Stimulated activated CD4-positive, alpha-beta T cell treated with anti-CD3 and anti-CD28 coated beads, Interleukin-1b, Interleukin-23, amount 100 ng/mL, for 48 hours (primary cell): ENCODE measurements around the gene CHCHD10.

Experiments used
- DNase-seq: peaks from one replicate; pipeline ENCODE4 v3.0.0-alpha.2; 2020

CHCHD10 gene

DNA sequence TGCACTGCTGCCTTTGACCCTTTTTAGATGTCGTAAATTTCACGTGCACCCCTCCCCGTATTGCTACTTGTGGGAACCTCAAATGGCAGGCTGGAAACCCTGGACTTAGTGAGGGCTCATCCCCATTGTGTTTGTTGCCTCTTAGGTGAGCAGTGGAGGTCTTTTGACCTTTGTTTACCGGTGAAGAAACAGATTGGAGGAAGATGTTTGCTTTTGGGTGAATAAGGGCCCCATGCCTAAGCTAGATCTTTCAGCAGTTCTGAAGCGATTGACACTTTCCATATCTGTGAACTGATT, 19.8 kb upstream of the CHCHD10 start:
- no peak for DNase-seq

DNA sequence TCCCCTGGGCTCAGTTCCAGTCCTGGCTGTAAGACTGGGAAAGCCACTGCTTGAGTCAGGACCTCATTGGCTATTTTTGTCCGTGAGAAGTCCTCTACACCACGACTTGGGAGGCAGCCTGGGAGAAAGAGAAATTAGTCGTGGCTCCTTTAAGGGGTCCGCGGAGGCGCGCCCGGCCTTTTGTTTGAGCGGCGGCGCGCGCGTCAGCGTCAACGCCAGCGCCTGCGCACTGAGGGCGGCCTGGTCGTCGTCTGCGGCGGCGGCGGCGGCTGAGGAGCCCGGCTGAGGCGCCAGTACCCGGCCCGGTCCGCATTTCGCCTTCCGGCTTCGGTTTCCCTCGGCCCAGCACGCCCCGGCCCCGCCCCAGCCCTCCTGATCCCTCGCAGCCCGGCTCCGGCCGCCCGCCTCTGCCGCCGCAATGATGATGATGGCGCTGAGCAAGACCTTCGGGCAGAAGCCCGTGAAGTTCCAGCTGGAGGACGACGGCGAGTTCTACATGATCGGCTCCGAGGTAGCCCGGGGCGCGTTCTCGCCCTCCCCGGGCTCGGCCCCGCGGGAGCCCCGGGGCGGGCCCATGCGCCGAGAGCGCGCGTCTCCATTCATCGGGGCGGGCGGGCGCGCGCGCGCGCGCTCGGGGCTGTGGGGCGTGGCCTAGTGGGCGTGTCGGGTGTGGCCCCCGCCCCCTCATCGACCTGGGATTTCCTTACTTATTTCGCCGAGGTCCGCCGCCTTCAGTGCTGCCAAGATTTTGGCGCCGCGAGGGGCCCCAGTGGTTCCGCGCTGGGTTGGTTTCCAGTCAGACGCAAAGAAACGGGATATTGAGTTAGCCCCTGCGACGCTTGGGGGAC, 19.2 kb upstream of the CHCHD10 start, which contains the start of gene SMARCB1:
TSS of gene SMARCB1 (plus strand) at position 215 of the 848 bp plus-strand sequence. CDS start at position 419, 204 bp downstream.
- DNase-seq: peak; percentile 88

DNA sequence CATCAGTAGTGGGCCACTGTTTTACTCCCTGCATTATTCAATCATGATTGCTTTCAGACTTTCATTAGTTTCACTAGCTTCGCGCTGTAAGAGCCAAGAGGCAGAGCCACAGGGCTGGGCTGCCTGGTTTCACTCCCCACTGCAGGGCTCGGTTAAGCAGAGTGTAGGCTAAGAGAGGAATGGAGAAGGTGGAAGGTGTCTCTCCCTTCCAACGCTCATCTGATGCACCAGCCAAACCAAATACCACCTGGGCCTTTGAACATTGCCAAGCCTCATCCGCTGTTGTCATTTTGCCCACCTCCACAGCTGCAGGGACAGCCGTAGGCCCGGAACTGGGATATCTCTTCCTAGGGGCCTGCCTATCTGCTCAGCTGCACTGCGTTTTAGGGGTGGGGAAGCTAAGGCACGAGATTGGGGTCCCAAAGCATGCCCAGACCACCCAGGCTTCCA, 18.5 kb upstream of the CHCHD10 start:
- no peak for DNase-seq

DNA sequence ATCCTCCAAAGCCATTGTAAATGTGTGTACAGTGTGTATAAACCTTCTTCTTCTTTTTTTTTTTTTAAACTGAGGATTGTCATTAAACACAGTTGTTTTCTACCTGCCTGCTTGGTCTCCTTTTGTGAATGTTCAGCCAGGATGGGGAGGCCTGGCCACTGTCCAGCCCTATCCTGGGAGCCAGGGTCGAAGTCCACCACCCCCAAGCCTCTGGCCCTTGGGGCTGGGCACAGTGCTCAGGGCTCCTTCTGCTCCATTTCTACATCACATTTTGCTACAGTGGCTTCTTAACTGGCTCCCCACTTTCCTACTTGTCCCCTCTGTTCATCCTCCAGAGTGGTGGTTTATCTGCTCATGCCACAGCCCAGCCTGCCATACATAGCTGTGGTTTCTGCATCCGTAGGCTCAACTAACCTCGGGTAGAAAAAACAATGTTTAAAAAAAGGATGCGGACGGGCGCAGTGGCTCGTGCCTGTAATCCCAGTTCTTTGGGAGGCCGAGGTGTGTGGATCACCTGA, 16.5 kb upstream of the CHCHD10 start:
- DNase-seq: no peak

DNA sequence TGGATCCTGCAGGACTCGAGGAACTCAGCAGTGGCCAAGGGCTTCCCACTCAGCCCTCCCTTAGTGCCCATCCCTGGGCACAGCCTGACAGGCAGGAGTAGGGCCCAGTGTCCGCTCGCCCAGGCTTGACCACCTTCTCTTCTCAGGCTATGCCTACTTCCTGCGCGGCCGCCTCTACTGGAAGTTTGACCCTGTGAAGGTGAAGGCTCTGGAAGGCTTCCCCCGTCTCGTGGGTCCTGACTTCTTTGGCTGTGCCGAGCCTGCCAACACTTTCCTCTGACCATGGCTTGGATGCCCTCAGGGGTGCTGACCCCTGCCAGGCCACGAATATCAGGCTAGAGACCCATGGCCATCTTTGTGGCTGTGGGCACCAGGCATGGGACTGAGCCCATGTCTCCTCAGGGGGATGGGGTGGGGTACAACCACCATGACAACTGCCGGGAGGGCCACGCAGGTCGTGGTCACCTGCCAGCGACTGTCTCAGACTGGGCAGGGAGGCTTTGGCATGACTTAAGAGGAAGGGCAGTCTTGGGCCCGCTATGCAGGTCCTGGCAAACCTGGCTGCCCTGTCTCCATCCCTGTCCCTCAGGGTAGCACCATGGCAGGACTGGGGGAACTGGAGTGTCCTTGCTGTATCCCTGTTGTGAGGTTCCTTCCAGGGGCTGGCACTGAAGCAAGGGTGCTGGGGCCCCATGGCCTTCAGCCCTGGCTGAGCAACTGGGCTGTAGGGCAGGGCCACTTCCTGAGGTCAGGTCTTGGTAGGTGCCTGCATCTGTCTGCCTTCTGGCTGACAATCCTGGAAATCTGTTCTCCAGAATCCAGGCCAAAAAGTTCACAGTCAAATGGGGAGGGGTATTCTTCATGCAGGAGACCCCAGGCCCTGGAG, 15.7 kb upstream of the CHCHD10 start:
- no peak for DNase-seq

DNA sequence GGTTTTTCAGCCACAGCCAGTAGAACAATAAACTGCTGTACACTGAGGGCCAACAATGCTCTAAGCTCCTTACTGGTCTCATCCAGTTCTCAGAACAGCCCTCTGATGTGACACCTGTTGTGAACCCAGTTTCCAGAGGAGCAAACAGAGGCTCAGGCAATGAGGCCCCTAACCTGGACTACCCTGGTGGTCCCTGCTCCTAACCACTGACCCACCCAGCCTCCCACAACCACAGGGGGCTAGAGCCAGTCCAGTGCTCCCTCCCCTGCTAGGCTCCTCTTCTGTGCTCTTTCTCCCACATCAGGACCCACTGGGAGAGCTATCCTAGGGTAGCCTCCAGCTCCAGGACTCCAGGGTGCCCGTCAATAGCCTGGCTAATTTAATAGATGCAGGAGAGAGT, 14.9 kb upstream of the CHCHD10 start:
- no peak for DNase-seq

DNA sequence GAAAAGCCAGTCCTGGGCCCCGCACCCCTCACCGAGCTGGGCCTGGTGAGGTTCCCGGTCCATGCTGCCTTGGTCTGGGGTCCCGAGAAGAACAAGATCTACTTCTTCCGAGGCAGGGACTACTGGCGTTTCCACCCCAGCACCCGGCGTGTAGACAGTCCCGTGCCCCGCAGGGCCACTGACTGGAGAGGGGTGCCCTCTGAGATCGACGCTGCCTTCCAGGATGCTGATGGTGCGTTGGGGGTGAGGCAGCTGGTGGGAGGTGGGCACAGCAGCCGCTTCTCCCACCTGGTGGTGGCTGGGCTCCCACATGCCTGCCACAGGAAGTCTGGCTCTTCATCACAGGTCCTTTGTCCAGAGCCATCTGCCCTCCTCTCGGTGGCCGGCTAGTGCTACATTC, 14.5 kb upstream of the CHCHD10 start:
- no peak for DNase-seq

DNA sequence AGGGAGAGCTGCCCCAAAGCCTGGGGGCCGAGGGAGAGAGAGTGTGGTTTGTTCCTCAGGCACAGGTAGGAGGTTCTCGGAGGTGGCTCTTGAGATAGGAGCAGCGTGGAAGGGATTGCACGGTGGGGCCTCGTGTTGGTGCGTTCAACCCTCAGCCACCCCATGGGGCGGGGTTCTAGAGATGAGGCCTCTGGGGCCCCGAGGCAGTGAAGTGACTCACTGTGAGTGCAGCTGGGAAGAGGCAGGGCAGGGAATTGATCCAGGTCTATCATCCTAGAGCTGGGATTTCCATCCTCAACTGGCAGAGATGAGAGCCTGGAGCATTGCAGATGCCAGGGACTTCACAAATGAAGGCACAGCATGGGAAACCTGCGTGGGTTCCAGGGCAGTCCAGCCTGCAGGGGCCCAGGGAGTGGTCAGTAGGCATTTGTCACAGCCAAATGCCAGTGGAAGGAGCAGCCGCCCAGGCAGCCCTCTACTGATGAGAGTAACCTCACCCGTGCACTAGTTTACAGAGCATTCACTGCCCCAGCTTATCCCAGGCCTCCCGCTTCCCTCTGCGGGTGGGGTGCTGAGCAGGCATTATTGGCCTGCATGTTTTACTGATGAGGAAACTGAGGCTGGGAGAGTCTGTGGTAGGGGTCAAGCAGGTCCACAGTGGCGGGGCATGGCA, 13.9 kb upstream of the CHCHD10 start:
- DNase-seq: no peak

DNA sequence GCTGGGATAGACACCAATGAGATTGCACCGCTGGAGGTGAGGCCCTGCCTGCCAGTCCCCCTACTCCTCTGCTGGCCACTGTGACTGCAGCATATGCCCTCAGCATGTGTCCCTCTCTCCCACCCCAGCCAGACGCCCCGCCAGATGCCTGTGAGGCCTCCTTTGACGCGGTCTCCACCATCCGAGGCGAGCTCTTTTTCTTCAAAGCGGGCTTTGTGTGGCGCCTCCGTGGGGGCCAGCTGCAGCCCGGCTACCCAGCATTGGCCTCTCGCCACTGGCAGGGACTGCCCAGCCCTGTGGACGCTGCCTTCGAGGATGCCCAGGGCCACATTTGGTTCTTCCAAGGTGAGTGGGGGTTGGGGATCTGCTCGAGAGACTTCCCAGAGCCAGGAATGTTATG, 13.3 kb upstream of the CHCHD10 start:
- no peak for DNase-seq

DNA sequence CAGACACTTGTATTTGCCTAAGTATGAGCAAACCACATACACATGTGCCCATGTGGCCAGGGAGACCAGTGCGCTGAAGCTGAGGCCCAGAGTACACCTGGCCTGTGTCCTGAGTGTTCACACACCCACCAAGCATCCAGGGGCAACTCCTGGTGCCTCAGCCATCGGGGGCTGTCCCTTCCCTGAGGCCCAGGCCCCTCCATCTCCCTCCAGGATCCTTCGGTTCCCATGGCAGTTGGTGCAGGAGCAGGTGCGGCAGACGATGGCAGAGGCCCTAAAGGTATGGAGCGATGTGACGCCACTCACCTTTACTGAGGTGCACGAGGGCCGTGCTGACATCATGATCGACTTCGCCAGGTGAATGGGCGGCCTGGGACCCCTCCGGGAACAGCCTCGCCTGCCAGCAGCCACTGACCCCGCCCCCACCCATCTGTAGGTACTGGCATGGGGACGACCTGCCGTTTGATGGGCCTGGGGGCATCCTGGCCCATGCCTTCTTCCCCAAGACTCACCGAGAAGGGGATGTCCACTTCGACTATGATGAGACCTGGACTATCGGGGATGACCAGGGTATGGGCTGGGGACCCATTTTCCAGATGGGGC, 12.5 kb upstream of the CHCHD10 start:
- DNase-seq: no peak

DNA sequence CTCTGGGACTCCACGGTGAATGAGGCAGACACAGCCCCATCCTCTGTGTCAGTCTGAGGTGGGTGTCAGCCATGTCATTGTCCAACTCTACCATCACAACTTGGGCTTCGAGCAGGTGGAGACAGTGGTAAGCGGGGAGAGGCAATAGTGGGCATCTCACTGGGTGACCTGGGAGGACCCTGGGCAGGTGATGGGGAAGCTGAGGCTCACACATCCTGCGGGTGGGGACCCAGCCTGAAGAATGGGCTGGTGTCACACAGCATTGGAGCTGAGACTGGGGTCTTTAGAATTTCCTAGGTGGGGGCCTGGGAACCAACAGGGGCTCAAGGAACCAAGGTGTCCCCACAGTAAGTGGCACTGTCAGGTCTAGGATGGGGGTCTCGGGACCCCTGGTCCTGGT, 12.0 kb upstream of the CHCHD10 start:
- DNase-seq: no peak

DNA sequence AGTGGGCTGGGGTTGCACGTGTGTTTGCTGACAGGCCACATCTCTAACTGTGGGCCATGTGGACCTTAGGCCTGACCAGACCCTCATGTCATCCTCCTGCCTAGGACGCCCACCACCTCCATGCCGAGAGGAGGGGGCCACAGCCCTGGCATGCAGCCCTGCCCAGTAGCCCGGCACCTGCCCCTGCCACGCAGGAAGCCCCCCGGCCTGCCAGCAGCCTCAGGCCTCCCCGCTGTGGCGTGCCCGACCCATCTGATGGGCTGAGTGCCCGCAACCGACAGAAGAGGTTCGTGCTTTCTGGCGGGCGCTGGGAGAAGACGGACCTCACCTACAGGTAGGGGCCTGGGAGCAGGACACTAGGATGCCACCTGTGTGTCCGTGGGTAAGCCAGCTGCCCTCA, 11.3 kb upstream of the CHCHD10 start:
- no peak for DNase-seq

DNA sequence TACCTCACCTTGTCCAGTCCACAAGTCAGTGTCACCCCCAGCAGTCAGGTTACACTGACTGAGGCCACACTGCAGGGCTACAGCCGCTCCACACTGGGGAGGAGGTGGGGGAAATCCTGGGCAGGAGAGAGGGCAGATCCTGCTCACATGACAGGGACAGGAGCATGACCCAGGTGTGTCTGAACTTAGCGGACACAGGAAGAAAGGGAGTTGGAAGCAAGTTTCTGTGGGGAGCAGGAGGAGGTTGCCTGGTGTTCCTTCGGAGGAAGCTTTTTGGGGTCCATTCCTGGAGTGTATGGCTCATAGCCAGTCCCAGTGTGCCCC, 10.8 kb upstream of the CHCHD10 start:
- no peak for DNase-seq

DNA sequence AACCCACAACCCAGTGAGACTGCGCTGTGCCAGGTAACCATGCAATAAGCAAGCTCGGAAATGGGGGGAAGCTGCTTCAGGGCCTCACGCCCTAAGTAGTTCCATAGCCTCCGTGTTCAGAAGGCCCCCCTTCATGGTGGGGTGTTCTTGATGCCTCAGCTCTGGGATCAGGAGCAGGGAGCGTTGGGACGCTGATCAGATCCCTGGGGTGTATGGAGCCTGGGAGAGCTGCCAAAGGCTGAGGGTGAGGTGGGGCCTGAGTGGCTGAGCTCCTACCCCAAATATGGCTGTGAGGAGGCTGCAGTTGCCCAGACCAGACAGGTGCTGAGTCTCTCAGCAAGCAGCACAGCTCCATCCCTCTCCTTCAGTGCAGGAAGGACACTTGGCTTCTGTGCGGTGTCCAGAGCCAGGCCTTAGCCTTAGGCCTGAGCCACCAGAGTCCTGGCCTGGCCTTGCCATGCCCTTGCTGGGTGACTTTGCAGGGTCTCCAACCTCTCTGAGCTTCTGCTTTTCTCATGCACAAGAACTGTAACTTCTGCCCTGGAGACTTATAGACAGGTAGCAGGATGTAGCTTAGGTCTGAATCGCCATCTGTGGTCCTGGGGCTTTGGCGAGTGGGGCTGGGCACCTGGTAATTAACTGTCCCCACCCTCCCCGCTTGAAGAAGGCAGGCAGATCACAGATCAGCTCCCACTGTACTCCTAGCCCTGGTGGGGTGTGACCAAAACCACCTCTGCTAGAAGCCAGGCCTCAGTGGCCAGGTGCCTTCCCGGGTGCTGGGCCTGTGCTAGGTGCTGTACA, 10.2 kb upstream of the CHCHD10 start:
- no peak for DNase-seq

DNA sequence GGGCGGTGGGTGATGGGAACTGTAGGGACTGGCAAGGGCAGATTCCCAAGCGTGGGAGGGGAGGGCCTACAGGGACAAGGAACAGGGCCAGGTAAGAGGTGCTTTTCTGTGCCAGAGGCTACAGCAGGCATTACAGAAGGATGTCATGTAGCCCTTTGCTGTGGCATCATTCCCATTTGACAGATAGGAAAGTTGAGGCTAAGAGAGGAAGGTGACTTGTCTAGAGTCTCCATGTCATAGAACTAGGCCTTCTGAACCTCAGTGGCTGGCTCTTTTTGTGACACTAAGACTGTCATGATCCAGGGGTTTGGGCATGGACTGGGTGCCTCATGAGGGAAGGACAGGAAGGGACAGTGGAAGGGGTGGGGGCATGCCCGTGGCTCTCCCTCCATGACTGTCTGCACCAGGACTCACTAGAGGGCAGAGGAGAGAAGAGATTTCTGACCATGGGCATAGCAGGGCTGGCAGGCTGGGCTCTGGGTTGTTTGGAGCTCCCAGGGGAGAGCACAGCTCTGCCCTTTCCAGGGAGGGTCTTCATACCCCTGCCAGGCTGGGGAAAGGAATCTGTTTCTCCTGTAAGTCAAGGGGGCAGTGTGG, 8.1 kb upstream of the CHCHD10 start:
- DNase-seq: no peak

DNA sequence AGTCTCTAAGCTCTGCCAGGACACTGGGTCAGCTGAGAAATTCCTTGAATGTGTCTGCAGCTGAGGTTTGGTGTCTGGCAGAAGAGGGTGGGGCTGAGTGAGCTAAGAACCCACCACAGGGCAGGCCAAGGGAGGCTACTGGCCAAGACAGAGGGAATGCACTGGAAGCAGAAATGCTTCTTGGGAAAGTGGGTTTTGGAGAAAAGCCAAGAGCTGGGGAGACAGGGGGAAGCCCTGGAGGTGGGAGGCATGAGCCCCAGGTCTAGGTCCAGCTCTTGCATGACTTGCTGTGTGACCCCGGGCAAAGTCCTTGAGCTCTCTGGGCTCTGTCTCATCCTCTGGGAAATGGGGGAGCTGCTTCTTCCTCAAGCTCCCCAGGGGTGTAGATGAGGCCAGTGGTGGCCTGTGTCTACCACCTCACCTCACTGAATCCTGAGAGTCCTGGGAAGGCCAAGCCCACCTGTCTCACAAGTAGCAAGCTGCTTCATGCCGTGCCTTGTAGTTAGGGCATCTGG, 7.2 kb upstream of the CHCHD10 start:
- DNase-seq: no peak

DNA sequence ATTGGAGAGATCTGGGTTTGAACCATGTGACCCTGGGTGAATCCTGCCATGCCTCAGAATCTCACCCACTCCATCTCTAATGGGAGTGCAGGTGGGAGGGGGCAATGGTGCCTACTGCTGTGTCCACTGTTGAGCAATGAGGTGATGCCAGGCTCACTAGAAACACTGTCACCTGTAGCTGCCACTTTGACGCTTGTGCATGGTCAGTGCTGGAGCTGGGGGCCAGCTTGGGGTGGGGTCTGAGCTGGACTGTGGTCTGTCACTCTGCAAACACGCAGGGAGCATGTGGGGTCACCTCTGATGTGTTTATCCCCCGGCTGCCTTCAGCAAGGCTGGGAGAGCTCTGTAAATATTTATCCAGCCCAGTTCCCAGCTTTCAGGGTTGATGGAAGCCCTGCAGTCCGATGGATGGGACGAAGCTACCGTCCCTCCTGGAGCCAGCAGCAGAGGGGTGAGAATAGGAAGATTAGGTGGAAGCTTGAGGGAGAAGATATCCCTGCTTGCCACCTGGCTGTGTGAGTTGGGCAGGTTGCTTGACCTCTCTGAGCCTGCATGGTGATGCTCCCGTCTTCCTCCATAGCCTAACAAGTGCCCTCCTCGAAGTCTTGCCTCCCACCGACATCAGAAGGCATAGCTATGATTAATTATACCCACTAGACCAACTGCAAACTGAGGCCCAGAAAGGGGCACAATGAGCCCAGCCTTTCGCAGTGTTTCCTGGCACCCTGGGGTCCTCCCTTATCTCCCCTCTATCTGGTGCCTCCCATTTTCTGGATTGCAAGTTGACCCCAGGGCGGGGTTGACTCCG, 6.5 kb upstream of the CHCHD10 start:
- no peak for DNase-seq

DNA sequence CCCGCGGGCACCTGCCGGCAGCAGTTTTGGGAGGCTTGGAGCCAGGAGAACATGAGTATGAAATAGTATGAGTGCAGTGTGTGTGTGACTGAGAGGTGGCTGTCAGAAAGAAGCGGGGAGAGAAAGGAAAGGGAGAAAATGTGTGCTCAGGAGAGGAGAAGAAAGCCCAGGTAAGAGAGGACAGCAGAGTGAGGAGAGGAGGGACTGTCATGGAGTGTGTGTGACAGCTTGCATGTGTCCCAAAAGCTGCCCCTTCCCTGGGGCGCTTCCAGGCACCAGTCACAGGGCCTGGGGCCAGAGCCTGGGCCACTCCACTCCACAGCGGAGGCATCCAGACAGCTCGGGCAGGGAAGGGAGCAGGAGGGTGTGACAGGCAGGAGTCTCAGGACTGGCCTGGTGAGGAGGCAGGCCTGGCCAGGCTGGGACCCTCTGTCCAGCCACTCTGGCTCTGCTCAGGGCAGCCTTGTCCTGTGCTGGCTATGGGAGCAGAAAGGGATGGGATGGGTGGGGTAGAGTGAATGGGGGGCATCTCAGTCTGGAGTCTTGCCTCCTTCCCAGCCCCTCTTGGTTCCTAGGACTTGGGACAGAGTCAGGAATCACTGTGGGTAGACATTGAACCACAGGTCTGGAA, 5.8 kb upstream of the CHCHD10 start:
- DNase-seq: no peak

DNA sequence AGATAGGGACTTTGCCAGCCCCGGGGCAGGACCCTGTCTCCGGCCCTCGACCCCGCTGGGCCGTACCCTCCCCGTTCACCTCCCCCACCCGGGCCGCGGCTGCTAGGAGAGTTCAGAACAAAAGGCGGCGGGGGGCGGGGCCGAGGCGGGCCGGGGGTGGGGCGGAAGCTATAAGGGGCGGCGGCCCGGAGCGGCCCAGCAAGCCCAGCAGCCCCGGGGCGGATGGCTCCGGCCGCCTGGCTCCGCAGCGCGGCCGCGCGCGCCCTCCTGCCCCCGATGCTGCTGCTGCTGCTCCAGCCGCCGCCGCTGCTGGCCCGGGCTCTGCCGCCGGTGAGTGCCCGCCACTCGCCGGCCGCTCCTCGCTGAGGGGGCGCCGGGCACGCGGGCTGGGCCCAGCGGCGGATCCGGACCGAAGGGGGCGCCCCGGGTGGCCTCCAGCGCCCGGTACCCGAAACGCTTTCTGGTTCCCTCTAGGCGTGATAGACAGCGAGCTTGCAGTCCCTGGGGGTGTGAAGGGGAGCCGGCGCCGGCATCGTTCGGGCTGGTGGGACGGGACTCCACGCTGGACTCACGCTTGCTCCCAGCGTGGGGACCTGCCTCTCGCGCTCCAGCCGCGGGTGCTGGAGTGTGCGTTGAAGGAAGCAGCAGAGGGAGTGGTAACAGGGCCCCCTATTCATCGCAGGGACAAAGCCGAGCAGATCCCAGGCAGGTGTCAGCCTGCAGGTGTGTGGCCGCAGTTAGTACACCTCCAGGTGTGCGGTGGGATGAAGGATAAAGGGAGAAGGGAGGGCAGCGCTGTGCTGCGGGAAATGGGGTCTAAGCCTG, 5.1 kb upstream of the CHCHD10 start, which contains the start of gene MMP11:
TSS of gene MMP11 (plus strand) at position 201 of the 825 bp plus-strand sequence. CDS start at position 223, 22 bp downstream.
- peak; percentile 23 for DNase-seq
